Kidney epithelial cell (primary cell): ENCODE results near the gene CDC5L. TPM values are rescaled to one million over a fixed set of nuclear protein-coding genes. Genes with fewer than 3 reads are reported as not detected.

Experiments
- DNase-seq: peaks from one replicate; pipeline ENCODE4 v3.0.0-alpha.2; 2010; ENCODE audit warnings: low read depth
- H3K27me3 ChIP-seq: 2 replicates; pipeline ENCODE4 v1.6.0; 2011; ENCODE audit warnings: low read length; ENCODE audit not compliant: control insufficient read depth, insufficient read depth
- H3K36me3 ChIP-seq: 2 replicates; pipeline ENCODE4 v1.5.1; 2011; ENCODE audit warnings: low read length; ENCODE audit not compliant: control insufficient read depth, insufficient read depth
- H3K4me3 ChIP-seq: 2 replicates; pipeline ENCODE4 v1.5.1; 2011; ENCODE audit warnings: low read depth, mild to moderate bottlenecking, control low read depth, low read length
- CTCF ChIP-seq: IDR thresholded peaks from 2 replicates; pipeline ENCODE4 v1.5.1; 2011; ENCODE audit warnings: mild to moderate bottlenecking, moderate library complexity, low read length, control low read depth, inconsistent platforms; ENCODE audit not compliant: insufficient read depth, poor library complexity, severe bottlenecking
- total RNA-seq: library from RNA; depleted of rRNA; stranded (reverse); fragments of >200 nt; gene quantifications from 2 replicates; pipeline ENCODE4 v1.2.3, GENCODE V29; 2015

Gene CDC5L
- total RNA-seq, 1 donor from 2014 or later, result 24.9 TPM

GRCh38 chr6:44470115-44470464, 82.6 kb downstream of the CDC5L start:
- Histone ChIP-seq H3K36me3 (no peaks in the 10 kb centered on the region), H3K4me3 (no peak overlapping the region), H3K27me3 (no peaks in the 10 kb centered on the region)
- no peak for TF ChIP-seq CTCF
- DNase-seq, result no peak

GRCh38 chr6:44470746-44471145, 83.2 kb downstream of the CDC5L start:
- no peak overlapping the region for H3K4me3 ChIP-seq
- DNase-seq, result no peak
- H3K27me3 ChIP-seq, result no peaks in the 10 kb centered on the region
- TF ChIP-seq CTCF, result no peak
- no peaks in the 10 kb centered on the region for H3K36me3 ChIP-seq

GRCh38 chr6:44471271-44471981, 83.9 kb downstream of the CDC5L start:
- no peak for DNase-seq
- Histone ChIP-seq H3K36me3 (no peaks in the 10 kb centered on the region), H3K4me3 (no peak overlapping the region), H3K27me3 (no peaks in the 10 kb centered on the region)
- no peak for TF ChIP-seq CTCF

GRCh38 chr6:44472250-44472945, 84.9 kb downstream of the CDC5L start:
- DNase-seq, result no peak
- H3K36me3 ChIP-seq, result no peaks in the 10 kb centered on the region
- no peak overlapping the region for H3K4me3 ChIP-seq
- no peak for TF ChIP-seq CTCF
- H3K27me3 ChIP-seq, result peaks cover 2% of the 10 kb centered on the region

DNA sequence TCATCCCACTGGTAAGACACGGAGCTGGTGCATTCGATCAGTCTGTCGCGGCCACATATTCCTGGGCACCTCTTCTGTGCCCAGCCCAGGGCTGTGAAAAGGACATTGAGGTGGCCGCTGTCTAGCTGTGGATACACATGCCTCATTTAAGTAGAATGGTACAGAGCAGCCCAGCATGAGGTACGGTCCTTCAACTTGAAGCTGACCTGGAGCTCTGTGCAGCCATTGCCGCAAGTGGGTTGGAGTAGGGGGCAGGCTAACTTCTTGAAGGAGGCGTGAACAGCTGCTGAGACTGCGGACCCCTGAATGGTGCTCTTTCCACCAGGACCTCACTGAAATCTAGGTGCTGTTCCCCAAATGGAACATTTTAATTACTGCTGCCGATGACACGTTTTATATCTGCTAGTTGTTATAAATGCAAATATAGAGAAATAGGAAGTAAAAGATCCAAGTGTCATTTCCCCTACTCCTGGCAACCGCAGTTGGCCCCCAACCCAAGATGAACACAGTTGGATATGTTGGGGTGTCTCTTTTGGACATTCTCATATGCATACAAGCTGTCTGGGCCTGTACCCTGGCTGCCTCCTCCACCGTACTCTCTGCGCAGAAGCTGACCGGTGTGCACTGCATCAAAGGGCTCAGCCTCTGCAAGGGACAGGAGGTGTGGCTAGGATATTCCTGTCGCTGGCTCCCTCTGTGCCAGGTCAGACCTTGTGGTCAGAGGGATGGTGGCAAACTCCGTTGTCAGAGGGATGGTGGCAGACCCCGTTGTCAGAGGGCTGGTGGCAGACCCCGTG, 86.1 kb downstream of the CDC5L start:
- Histone ChIP-seq H3K4me3 (no peak overlapping the region), H3K36me3 (no peaks in the 10 kb centered on the region), H3K27me3 (peaks cover 2% of the 10 kb centered on the region)
- no peak for TF ChIP-seq CTCF
- DNase-seq, result no peak
